Muscle layer of colon (tissue), 2 donors: ENCODE data around the gene CALCB.
"Not testable (repeated sequence)": the region's sequence is repeated elsewhere in the genome, so short reads cannot be mapped to it uniquely, and the experiment has no call there.

Experiments used
- H3K27ac ChIP-seq: one replicate; pipeline ENCODE4 v1.7.0; 2013; ENCODE audit warnings: low read depth, mild to moderate bottlenecking, low read length, moderate library complexity
- H3K27me3 ChIP-seq, 2 donors: one replicate each; pipeline ENCODE4 v1.7.0; 2013; ENCODE audit warnings: low read length in 2 of 2, mild to moderate bottlenecking in 2 of 2; ENCODE audit not compliant: insufficient read depth in 2 of 2, control insufficient read depth in 1 of 2
- H3K36me3 ChIP-seq: one replicate; pipeline ENCODE4 v1.7.0; 2013; ENCODE audit warnings: mild to moderate bottlenecking, low read length; ENCODE audit not compliant: insufficient read depth
- H3K4me1 ChIP-seq: one replicate; pipeline ENCODE4 v1.7.0; 2013; ENCODE audit warnings: mild to moderate bottlenecking, low read length; ENCODE audit not compliant: insufficient read depth
- H3K4me3 ChIP-seq, 2 donors: one replicate each; pipeline ENCODE4 v1.7.0; 2013; ENCODE audit warnings: low read length in 2 of 2, low read depth in 1 of 2, mild to moderate bottlenecking in 1 of 2, moderate library complexity in 1 of 2
- H3K9ac ChIP-seq: one replicate; pipeline ENCODE4 v1.7.0; 2013; ENCODE audit warnings: low read length
- H3K9me3 ChIP-seq: one replicate; pipeline ENCODE4 v1.7.0; 2013; ENCODE audit warnings: mild to moderate bottlenecking, low read length
- donor health status: abdominal sarcoma.
- donor health status: Adenocarcinoma of cecum.

Gene CALCB

DNA sequence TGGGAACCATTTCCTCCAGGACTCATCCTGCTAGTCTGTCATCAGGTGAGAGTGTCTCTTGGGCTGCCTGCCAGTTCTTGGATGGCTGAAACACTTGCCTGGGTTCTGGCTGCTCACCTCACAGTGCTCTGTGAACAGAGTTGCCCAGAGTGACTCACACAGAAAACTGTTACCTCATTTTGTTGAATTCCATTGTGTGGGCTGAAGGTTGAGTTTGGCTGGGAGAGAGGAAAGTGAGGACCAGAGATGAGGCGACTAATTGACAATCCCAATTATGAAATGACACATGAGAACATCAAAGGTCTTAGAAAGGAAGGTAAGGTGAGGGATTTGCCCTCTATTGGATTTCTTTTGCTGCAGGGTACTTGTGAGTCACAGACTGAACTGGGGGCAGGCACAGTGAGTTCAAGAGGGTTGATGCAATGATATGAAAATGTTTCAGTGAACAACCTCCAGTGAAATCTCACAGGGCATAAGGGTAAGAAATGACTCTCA lies 20.2 kb upstream of the CALCB start:
- H3K9ac ChIP-seq = no peak overlapping the region
- H3K4me1 ChIP-seq = no peaks in the 10 kb centered on the region
- no peaks in the 10 kb centered on the region for H3K36me3 ChIP-seq
- no peak overlapping the region for H3K27ac ChIP-seq
- H3K4me3 ChIP-seq = no peak overlapping the region
- no peaks in the 10 kb centered on the region for H3K9me3 ChIP-seq
- H3K27me3 ChIP-seq = no peaks in the 10 kb centered on the region

- Histone ChIP-seq H3K27me3 (no peaks in the 10 kb centered on the region), H3K27ac (no peak overlapping the region), H3K9ac (no peak overlapping the region), H3K9me3 (no peaks in the 10 kb centered on the region), H3K36me3 (no peaks in the 10 kb centered on the region), H3K4me1 (no peaks in the 10 kb centered on the region), H3K4me3 (no peak overlapping the region)
Observed at GRCh38 chr11:15055620-15056356, 17.6 kb upstream of the CALCB start.

GRCh38 chr11:15057329-15057728 lies 16.1 kb upstream of the CALCB start:
- no peak overlapping the region for H3K27ac ChIP-seq
- H3K27me3 ChIP-seq = no peaks in the 10 kb centered on the region
- H3K9ac ChIP-seq = no peak overlapping the region
- no peak overlapping the region for H3K4me3 ChIP-seq
- no peaks in the 10 kb centered on the region for H3K4me1 ChIP-seq
- no peaks in the 10 kb centered on the region for H3K36me3 ChIP-seq
- no peaks in the 10 kb centered on the region for H3K9me3 ChIP-seq

- Histone ChIP-seq H3K27me3 (no peaks in the 10 kb centered on the region), H3K4me1 (no peaks in the 10 kb centered on the region), H3K9me3 (no peaks in the 10 kb centered on the region), H3K9ac (no peak overlapping the region), H3K36me3 (no peaks in the 10 kb centered on the region), H3K27ac (no peak overlapping the region), H3K4me3 (no peak overlapping the region)
Observed at GRCh38 chr11:15059132-15059915, 14.1 kb upstream of the CALCB start.

DNA sequence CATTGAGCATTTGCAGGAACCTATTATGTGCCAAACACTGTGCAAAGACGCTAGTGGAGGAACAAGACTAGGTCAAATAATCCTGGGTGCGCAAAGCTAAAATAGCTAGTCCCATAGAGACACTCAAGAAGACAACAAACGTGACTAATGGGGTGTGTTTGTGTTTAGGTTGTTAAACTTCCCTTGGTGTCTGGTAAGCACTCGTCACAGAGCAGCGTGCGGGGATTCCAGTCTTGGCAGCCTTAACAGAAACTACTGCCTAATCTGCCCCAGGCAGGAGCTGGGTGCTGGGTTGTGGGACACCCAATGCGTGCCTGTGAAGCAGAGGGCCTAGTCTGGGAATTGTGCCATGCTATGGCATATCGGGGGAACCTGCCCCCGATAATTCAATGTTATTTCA lies 10.8 kb upstream of the CALCB start:
- no peak overlapping the region for H3K27ac ChIP-seq
- no peaks in the 10 kb centered on the region for H3K9me3 ChIP-seq
- no peaks in the 10 kb centered on the region for H3K27me3 ChIP-seq
- H3K4me1 ChIP-seq = no peaks in the 10 kb centered on the region
- H3K4me3 ChIP-seq = no peak overlapping the region
- H3K9ac ChIP-seq = no peak overlapping the region
- H3K36me3 ChIP-seq = no peaks in the 10 kb centered on the region

DNA sequence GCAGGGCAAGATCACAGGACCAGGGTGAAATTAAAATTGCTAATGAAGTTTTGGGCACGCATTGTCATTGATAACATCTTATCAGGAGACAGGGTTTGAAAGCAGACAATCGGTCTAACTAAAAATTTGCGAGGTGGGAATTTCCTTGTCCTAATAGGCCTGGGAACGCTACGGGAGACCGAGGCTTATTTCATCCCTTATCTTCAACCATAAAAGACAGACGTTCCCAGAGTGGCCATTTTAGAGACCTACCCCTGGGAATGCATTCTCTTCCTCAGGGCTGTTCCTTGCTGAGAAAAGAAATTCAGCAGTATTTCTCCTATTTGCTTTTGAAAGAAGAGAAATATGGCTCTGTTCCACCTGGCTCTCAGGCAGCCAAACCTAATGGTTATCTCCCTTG lies 3.6 kb upstream of the CALCB start:
- not testable (repeated sequence) for H3K9ac ChIP-seq, H3K9me3 ChIP-seq, H3K27ac ChIP-seq, H3K36me3 ChIP-seq, H3K4me3 ChIP-seq
- peaks cover 0 to 31% of the 10 kb centered on the region in 2 donors for H3K27me3 ChIP-seq
- peaks cover 18% of the 10 kb centered on the region for H3K4me1 ChIP-seq

DNA sequence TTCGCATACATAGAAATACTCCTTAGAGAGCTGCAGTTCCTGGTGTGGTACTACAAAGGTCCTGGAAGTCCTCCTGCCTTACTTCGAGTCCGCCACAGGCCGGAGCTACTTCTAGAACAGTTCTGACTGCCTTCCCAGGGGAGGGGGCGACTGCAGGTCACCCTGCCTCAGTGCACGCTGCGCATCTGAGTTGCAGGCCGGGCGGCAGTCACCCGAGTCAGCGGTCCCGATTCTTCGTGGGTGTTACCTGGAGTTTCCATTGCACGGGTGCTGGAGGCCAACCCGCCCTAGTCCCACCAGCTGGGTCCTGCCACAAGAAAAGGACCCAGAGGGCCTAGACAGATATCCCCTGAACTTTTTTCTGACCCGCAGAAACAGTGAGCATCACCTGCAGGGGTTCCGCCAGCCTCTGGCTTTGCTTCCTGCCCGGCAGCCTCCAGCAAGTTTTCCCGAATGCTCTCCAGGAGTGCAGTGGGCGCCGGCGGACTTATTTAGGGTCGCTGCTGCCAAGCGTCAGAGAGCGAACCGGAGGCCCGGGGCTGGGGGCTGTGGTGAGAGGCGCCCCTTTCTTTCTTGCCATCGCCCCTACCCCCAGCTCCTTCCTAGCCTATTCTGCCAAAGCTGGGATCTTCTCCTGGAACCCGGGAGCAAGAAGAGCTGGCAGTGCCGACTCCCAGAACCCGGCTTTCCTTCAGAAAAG lies 1.7 kb upstream of the CALCB start:
- no peaks in the 10 kb centered on the region for H3K9me3 ChIP-seq
- no peak overlapping the region for H3K9ac ChIP-seq
- H3K4me1 ChIP-seq = peaks cover 18% of the 10 kb centered on the region
- no peaks in the 10 kb centered on the region for H3K36me3 ChIP-seq
- H3K4me3 ChIP-seq = no peak overlapping the region
- H3K27ac ChIP-seq = no peak overlapping the region
- peaks cover 0 to 31% of the 10 kb centered on the region in 2 donors for H3K27me3 ChIP-seq

GRCh38 chr11:15072551-15073143 lies 746 bp upstream of the CALCB start:
- Histone ChIP-seq H3K27me3 (peaks cover 0 to 31% of the 10 kb centered on the region in 2 donors), H3K4me3 (no peak overlapping the region), H3K36me3 (no peaks in the 10 kb centered on the region)

DNA sequence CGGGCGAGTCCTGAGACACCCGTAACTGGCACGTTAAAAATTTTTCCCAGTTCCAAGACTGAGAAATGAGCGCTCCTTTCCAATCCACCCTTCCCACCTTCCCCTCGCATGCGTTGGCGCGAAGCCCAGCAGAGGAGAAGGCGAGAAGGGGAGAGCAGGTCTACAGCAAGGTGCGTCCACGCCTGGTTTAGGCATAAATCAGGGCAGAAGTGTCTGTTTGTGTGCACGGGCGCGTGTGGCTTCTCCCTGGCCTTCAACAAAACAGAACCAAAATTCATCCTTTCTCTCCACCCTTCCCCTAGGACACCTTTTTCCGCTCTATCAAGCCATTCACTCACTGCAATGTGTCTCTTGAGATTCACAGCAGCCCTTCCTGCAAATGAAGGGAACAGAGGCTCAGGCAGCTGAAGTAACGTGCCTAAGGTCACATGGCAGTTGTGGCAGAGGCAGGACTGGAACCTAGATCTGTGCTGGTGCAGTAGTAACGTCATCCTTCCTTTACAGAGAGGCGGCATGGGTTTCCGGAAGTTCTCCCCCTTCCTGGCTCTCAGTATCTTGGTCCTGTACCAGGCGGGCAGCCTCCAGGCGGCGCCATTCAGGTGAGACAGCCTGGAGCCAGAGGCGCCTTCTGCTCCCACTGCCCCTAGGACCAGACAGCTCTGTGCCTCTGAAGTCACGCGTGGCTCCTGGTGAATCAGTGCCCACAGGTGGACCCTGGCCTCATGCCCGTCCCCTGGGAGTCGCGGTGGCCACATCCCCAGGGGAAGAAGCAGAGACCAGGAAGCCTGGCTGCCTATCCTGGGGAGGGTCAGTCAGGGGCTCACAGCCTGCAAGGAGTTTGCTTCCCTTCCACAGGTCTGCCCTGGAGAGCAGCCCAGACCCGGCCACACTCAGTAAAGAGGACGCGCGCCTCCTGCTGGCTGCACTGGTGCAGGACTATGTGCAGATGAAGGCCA lies 1.1 kb downstream of the CALCB start:
- Histone ChIP-seq H3K9me3 (no peaks in the 10 kb centered on the region), H3K36me3 (no peaks in the 10 kb centered on the region), H3K4me3 (peak overlapping the region; percentile 38 to 65), H3K27me3 (peaks cover 0 to 31% of the 10 kb centered on the region in 2 donors), H3K27ac (no peak overlapping the region), H3K4me1 (peaks cover 18% of the 10 kb centered on the region), H3K9ac (no peak overlapping the region)

More at GRCh38 chr11:15072551-15073143, 746 bp upstream of the CALCB start:
- Histone ChIP-seq H3K9me3 (no peaks in the 10 kb centered on the region), H3K9ac (no peak overlapping the region), H3K27ac (no peak overlapping the region), H3K4me1 (peaks cover 18% of the 10 kb centered on the region)

- Histone ChIP-seq H3K9me3 (no peaks in the 10 kb centered on the region), H3K9ac (no peak overlapping the region), H3K4me1 (peaks cover 18% of the 10 kb centered on the region), H3K27me3 (peaks cover 0 to 31% of the 10 kb centered on the region in 2 donors), H3K4me3 (no peak overlapping the region), H3K36me3 (no peaks in the 10 kb centered on the region), H3K27ac (no peak overlapping the region)
Observed at GRCh38 chr11:15075162-15075526, 1.8 kb downstream of the CALCB start.
